HG02973 (cell line): ENCODE results near the gene TEX26.

Source experiments
- ATAC-seq: cut with Tn5 transposase; IDR thresholded peaks from one replicate; pipeline ENCODE4 v1.9.1; 2021; ENCODE audit warnings: moderate library complexity; ENCODE audit not compliant: unreplicated experiment

TEX26 gene

GRCh38 chr13:30974350-30974749, 41.9 kb downstream of the TEX26 start:
- ATAC-seq, result no peak

GRCh38 chr13:30976025-30976424, 43.6 kb downstream of the TEX26 start:
- no peak for ATAC-seq

- no peak for ATAC-seq
Observed at GRCh38 chr13:30978981-30979956, 46.8 kb downstream of the TEX26 start.

DNA sequence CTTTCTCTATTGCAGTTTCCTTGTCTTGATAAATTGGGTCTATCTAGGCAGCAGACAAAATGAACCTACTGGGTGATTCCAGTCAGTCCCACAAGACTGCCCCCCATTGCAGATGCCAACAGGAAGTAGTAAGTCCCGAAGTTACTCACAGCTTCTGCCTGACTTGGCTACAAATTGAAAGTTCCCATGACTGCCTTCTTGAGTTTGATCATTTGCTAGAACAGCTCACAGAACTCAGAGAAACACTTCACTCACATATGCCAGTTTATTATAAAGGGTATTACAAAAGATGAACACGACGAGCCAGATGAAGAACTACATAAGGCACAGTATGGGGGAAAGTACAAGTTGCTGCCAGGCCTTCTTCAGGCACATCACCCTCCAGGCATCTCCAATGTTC, 50.0 kb downstream of the TEX26 start:
- no peak for ATAC-seq

- no peak for ATAC-seq
Observed at GRCh38 chr13:30982906-30983305, 50.5 kb downstream of the TEX26 start.

- ATAC-seq, result no peak
Observed at GRCh38 chr13:30983431-30983830, 51.0 kb downstream of the TEX26 start.

GRCh38 chr13:30984620-30985019, 52.2 kb downstream of the TEX26 start:
- no peak for ATAC-seq

DNA sequence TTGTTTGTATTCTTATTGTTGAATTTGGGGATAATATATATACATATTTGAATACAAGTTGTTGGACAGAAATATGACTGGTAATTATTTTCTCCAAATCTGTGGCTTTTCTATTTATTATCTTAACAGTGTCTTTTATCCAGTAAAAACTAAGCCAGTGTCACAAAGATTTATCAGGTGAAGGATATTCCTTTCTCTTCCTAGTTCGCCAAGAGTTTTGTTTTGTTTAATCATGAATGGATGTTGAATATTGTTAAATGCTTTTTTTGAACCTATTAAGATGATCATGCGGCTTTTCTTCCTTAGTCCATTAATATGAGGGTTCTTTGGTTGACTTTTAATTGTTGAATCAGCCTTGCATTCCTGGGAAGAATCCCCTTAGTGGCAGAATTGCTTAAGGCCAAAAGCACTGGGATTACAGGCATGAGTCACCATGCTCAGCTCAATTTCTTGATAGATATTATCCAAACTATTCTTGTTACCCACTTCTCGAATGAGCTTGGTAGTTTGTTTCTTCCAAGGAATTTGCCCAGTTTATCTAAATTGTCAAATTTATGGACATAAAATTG, 53.3 kb downstream of the TEX26 start:
- ATAC-seq, result no peak

DNA sequence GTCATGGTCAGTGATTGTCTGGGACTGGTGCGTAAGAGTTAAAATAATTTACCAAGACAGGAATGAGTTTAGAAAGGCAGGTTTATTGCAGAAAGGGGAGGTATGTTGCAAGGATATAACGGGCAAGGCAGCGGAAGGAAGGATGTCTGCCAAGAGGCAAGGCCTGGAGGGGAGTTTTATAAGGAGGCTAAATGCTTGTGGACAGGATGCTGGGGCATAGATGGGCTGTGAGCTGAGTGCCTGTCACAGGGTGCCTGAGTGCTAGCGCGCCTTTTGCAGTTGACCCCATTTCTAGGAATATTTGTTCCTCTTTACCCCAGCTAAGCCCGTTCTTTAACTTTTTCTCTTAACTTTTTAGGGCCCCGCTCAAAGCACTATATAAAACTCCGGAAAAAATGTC, 58.7 kb downstream of the TEX26 start:
- ATAC-seq, result no peak

- ATAC-seq, result no peak
Observed at GRCh38 chr13:30991922-30992321, 59.5 kb downstream of the TEX26 start.

- no peak for ATAC-seq
Observed at GRCh38 chr13:30995331-30995730, 62.9 kb downstream of the TEX26 start.

GRCh38 chr13:30997697-30998096, 65.2 kb downstream of the TEX26 start:
- ATAC-seq, result no peak

DNA sequence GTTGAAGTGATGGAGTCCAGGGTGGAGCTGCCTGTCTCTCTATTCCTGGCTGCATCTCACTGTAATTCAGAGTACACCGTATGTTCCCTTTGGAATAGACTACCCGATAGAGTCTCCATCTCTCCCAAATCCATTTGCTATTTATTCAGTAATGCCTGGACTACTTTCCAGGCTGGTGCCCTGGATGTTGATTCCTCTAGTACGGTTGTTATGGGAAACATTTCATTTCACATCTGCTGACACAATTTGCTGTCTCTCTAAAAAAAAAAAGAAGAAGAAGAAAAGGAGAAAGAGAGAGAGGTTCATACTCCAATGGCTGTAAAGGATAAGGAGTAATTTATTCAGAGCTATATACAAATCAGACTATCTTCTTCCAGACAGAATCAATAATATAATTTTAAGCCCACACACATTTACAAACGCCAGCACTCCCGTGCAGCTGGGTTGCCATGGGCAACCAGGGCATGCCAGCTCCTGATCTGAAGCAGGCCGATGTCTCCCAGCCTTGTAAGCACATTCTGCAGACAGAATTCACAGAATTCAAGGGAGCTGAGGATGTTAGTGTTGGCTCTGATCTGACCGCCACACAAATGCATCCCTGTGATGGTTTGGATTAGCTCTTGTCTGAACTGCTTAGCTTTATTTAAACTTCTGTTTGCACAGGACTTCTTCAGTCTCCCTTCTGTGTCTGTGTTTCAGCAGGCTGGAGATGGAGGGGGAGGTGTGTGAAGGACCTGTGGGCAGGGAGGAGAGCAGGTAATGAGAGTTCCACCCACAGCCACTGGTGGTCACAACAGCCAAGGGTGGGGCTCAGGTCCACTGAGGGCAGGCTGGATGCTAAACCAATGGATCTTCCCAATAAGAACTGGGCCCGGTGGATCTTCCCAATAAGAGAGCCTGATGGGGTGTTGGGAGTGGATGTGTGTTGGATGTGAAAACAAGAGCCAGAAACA, 66.0 kb downstream of the TEX26 start:
- no peak for ATAC-seq

GRCh38 chr13:31000889-31001288, 68.4 kb downstream of the TEX26 start:
- no peak for ATAC-seq

- no peak for ATAC-seq
Observed at GRCh38 chr13:31001647-31002046, 69.2 kb downstream of the TEX26 start.

GRCh38 chr13:31005066-31005465, 72.6 kb downstream of the TEX26 start:
- no peak for ATAC-seq

DNA sequence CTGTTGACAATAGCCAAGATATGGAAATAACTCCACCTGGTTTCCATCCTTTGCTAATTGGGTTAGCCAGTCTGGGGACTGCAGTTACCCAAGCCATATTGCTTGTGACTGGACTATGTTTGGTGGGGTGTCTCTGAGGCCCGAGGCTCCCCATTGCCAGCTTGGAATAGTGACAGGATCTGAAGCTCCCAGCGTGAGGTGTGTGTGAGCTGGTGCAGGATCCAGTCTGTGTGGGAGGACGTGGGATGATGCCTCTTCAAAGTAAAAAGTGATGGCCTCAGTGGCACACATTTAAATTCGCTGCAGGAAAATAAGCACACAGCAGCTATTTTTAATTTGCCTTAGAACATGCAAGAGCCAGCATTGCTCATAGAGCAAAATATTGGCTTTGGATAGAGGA, 75.0 kb downstream of the TEX26 start:
- no peak for ATAC-seq

GRCh38 chr13:31008400-31009115, 76.1 kb downstream of the TEX26 start:
- ATAC-seq, result no peak

- ATAC-seq, result no peak
Observed at GRCh38 chr13:31009166-31009565, 76.7 kb downstream of the TEX26 start.

GRCh38 chr13:31010296-31010695, 77.8 kb downstream of the TEX26 start:
- ATAC-seq, result no peak
